IPS-18c (cell line): ENCODE results near the gene CSNK2A2.
A peak's percentile ranks its signal among the peaks of the same experiment; 100 is the strongest.

Experiments used
- H3K4me3 ChIP-seq: 2 replicates; pipeline ENCODE4 v1.7.0; 2013; ENCODE audit warnings: low read depth, mild to moderate bottlenecking, low read length, moderate library complexity; ENCODE audit not compliant: insufficient read depth
- H3K9me3 ChIP-seq: one replicate; pipeline ENCODE4 v1.6.1; 2013; ENCODE audit warnings: mild to moderate bottlenecking, low read length, moderate library complexity; ENCODE audit not compliant: control insufficient read depth, insufficient read depth

CSNK2A2 gene

GRCh38 chr16:58198022-58198683 is at the start of gene CSNK2A2:
CSNK2A2 (minus strand) TSS chr16:58198106; CDS start chr16:58197736, 370 bp downstream.
- Histone ChIP-seq H3K4me3 (peak within 1 kb of the TSS; percentile 82), H3K9me3 (no peaks in the 10 kb centered on the region)

GRCh38 chr16:58243528-58244004 is 45.7 kb upstream of the CSNK2A2 start:
- H3K9me3 ChIP-seq: no peaks in the 10 kb centered on the region
- no peak overlapping the region for H3K4me3 ChIP-seq

- H3K9me3 ChIP-seq: peaks cover 2% of the 10 kb centered on the region
- H3K4me3 ChIP-seq: peak overlapping the region; percentile 64
These were observed 38.9 kb upstream of the CSNK2A2 start for GRCh38 chr16:58236831-58237230.

- peak overlapping the region; percentile 64 for H3K4me3 ChIP-seq
- H3K9me3 ChIP-seq: peaks cover 2% of the 10 kb centered on the region
These were observed 38.4 kb upstream of the CSNK2A2 start for GRCh38 chr16:58236231-58236690.

- Histone ChIP-seq H3K4me3 (peak overlapping the region; percentile 64; the same call in 1 of the 2 replicates), H3K9me3 (peaks cover 2% of the 10 kb centered on the region)
These were observed 37.8 kb upstream of the CSNK2A2 start for GRCh38 chr16:58235663-58236062.

GRCh38 chr16:58234831-58235595 is 37.1 kb upstream of the CSNK2A2 start:
- Histone ChIP-seq H3K9me3 (peaks cover 2% of the 10 kb centered on the region), H3K4me3 (no peak overlapping the region)

- H3K4me3 ChIP-seq: no peak overlapping the region
- H3K9me3 ChIP-seq: no peaks in the 10 kb centered on the region
These were observed 32.4 kb upstream of the CSNK2A2 start for GRCh38 chr16:58230259-58230658.

- Histone ChIP-seq H3K9me3 (no peaks in the 10 kb centered on the region), H3K4me3 (no peak overlapping the region)
These were observed 28.9 kb upstream of the CSNK2A2 start for GRCh38 chr16:58226790-58227189.

GRCh38 chr16:58225965-58226602 is 28.2 kb upstream of the CSNK2A2 start:
- Histone ChIP-seq H3K4me3 (no peak overlapping the region), H3K9me3 (no peaks in the 10 kb centered on the region)

- Histone ChIP-seq H3K9me3 (no peaks in the 10 kb centered on the region), H3K4me3 (no peak overlapping the region)
These were observed 24.8 kb upstream of the CSNK2A2 start for GRCh38 chr16:58222532-58223316.

- Histone ChIP-seq H3K4me3 (no peak overlapping the region), H3K9me3 (peaks cover 2% of the 10 kb centered on the region)
These were observed 21.5 kb upstream of the CSNK2A2 start for GRCh38 chr16:58219432-58219831.

- Histone ChIP-seq H3K4me3 (no peak overlapping the region), H3K9me3 (peaks cover 2% of the 10 kb centered on the region)
These were observed 20.9 kb upstream of the CSNK2A2 start for GRCh38 chr16:58218786-58219185.

- Histone ChIP-seq H3K9me3 (peaks cover 2% of the 10 kb centered on the region), H3K4me3 (no peak overlapping the region)
These were observed 19.5 kb upstream of the CSNK2A2 start for GRCh38 chr16:58217311-58217925.

- peaks cover 2% of the 10 kb centered on the region for H3K9me3 ChIP-seq
- no peak overlapping the region for H3K4me3 ChIP-seq
These were observed 15.1 kb upstream of the CSNK2A2 start for GRCh38 chr16:58212824-58213655.

- Histone ChIP-seq H3K4me3 (no peak overlapping the region), H3K9me3 (peaks cover under 1% of the 10 kb centered on the region)
These were observed 13.9 kb upstream of the CSNK2A2 start for GRCh38 chr16:58211846-58212245.

- Histone ChIP-seq H3K9me3 (no peaks in the 10 kb centered on the region), H3K4me3 (no peak overlapping the region)
These were observed 13.3 kb upstream of the CSNK2A2 start for GRCh38 chr16:58211245-58211644.
